ENCODE measurements around the gene PDPK1.
"Not testable (repeated sequence)": the region's sequence is repeated elsewhere in the genome, so short reads cannot be mapped to it uniquely, and the experiment has no call there.

Gene PDPK1

GRCh38 chr16:2550283-2550878 is 12.6 kb downstream of the PDPK1 start:
- not testable (repeated sequence) for DNase-seq

DNA sequence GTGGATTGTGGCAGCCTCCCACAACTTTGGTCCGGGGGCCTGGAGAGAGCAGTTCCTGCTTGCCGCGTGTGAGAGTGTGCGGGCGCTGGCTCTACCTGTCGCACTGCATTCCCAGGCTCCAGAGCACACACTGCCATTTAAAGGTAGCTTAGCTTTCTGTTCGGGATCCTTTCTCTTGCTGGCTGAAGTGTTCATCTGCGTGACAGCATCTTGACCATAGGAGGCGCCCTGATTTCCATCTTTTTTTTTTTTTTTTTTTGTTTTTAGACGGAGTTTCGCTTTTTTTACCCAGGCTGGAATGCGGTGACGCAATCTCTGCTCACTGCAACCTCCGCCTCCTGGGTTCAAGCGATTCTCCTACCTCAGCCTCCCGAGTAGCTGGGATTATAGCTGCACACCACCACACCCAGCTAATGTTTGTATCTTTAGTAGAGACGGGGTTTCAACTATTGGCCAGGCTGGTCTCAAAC is 13.6 kb downstream of the PDPK1 start:
- not testable (repeated sequence) for DNase-seq

DNA sequence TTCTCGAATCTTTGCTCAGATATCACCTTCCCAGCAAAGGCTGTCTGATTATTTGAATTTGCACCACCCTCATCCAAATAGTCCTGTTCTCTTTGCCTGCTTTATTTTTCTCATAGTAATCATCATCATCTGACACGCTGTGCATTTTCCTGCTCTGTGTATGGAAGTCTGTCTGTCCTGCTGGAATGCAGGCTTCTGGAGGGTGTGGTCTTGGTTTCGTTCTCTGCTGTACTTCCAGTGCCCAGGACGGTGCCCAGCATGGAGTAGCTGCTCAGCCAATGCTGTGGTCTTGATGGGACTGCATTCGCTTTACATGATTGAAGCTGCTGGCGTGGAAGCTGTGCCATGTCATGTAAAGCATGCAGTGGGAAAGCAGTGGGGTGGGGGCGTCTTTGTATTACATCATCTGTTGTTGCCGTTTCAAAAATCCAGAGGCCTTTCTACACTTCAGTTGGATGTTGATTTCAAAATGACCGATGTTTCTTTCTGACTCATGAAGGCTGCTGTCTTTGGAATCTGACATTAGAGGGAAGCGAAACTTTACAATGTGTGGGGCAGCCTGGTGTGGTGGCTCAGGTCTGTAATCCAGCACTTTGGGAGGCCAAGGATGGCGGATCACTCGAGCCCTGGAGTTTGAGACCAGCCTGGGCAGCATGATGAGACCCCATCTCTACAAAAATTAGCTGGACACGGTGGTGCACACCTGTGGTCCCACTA is 17.0 kb downstream of the PDPK1 start:
- not testable (repeated sequence) for DNase-seq

- DNase-seq = not testable (repeated sequence)
Measured at GRCh38 chr16:2557150-2557549, 19.3 kb downstream of the PDPK1 start.

GRCh38 chr16:2560131-2560797 is 22.4 kb downstream of the PDPK1 start:
- not testable (repeated sequence) for DNase-seq

DNA sequence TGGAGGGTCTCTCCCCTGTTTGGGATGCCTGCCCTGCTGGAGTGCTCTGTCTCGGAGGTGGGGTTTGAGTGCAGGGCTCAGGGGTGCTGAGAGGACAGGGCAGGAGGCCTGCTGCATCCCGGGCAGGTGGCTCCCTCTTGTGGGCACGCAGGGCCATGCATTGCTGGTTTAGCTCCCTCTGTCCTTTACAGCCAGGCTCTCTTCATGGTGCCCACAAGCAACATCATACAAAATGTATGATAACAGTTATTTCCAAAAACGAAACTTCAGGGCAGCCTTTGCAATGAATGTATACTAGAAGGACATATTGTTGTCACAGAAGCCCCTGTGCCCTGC is 22.9 kb downstream of the PDPK1 start:
- not testable (repeated sequence) for DNase-seq

- DNase-seq = not testable (repeated sequence)
Measured at GRCh38 chr16:2567506-2567905, 29.7 kb downstream of the PDPK1 start.

DNA sequence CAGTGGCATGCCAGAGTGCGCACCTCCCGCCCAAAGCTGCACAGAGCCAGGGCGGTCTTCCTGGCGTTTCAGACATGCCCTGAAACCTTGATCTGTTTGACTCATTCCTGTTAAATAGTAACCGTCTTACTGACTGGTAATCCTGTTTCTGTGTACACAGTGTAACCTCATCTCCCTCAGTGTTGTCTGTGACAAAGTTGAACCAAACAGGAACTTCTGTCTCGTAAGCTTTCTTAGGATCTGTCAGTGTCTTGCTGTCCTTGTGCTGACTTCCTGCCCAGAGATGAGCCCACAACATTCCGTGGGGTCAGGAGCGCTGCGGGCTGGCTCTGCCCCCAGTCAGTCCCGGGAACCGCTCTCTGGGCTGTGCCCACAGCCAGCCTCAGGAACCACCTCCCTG is 30.8 kb downstream of the PDPK1 start:
- not testable (repeated sequence) for DNase-seq

DNA sequence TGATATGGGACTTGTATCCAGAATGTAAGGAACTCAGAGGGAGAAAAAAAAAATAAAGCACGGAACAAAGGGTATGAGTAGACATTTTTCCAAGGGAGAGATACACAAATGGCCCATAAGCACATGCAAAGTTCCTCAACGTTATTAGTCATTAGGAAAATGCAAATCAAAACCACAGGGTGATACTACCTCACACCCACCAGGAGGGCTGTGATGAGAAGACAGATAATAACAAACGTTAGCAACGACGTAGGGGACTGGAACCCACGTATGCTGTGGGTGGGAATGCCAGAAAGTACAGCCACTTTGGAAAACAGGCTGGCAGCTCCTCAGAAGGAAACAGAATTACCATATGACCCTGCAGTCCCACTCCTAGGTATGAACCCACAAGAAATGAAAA is 34.9 kb downstream of the PDPK1 start:
- DNase-seq = not testable (repeated sequence)

DNA sequence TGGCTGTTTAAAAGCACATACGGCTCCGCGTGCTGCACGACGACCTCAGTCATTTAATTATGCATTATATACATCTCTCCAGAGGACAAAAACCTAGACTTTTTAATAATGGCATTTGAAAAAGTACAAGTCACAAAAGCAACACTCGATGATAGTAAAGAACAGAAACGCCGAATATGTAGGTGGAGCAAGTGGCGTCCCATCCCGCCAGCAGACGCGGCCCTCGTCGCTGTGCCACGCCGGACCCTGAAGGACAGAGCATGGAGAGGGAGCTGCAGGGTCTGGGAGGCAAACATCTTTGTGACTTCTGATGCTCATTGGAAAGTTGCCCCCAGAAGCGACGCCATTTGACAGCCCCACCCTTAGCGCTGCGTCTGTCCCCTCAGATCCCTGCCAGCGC is 38.0 kb downstream of the PDPK1 start:
- not testable (repeated sequence) for DNase-seq

GRCh38 chr16:2577044-2577443 is 39.2 kb downstream of the PDPK1 start:
- not testable (repeated sequence) for DNase-seq

GRCh38 chr16:2578905-2579304 is 41.1 kb downstream of the PDPK1 start:
- DNase-seq = not testable (repeated sequence)

GRCh38 chr16:2580143-2580542 is 42.3 kb downstream of the PDPK1 start:
- DNase-seq = not testable (repeated sequence)

DNA sequence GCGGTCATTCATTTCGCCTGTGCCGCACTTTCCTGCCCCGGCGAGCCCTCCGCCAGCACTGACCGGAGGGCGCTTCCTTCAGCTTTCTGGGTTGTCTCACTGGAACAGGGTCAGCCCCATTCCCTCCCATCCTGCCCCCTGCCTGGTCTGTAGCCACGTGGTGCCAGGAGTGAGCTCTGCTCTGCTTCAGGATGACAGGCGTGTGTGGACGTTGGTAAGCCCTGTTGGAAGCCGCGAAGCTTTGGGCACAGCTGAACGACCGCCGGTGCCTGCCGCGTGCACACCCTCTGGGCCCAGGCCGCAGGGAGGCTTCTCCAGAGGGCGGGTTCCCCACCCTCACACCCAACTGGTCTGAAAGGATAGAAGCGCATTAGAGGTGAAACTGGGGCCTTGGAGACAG is 43.0 kb downstream of the PDPK1 start:
- DNase-seq = not testable (repeated sequence)

- no peak for DNase-seq
Measured at GRCh38 chr16:2584729-2585650, 47.2 kb downstream of the PDPK1 start.

- DNase-seq = no peak
Measured at GRCh38 chr16:2585651-2586081, 47.8 kb downstream of the PDPK1 start.

DNA sequence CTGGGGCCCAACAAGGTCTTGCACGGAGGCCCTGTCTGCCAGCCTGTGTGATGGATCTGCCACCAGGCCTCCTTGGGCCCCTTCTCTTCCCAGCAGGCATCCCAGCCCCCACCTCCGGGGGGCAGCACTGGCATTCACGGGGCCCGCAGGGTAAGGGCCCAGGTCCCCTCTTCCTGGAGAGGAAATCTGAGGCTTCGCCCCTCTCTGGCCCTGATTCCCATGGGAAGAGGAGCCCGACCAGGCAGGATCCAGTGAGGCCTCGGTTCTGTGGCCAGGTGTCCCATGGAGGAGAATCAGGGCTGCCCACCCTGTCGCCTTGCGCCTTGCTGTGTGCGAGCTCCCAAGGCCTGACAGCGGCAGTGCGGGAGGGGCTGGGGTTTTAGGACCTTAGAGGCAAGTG is 48.4 kb downstream of the PDPK1 start:
- no peak for DNase-seq

DNA sequence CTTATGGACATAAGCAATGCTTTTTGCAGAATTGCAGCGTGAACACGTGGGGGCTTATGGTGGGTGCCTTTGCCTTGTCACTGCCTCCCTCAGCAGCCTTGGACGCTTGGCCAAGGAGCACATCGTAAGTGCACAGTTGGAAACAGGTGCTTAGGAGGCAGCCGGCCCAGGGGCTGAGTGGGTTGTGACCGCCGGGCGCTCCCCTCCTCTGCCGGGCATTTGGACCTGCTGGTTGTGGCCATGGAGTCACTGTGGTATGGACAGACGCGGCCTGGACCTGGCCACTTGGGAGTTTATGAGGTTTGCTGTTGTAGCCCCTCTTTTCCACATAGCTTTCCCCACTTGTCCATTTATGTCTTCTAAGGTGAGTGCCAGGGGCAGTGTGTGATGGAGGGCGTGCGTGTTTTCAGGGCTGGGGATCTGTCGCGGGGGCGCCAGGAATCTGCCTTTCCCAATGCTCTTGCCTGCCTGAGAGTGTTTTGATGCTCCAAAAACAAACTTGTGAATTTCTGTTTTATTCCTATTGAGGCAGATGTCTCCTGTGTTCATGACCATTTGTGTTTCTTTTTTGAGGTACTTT is 49.2 kb downstream of the PDPK1 start:
- DNase-seq = no peak

DNA sequence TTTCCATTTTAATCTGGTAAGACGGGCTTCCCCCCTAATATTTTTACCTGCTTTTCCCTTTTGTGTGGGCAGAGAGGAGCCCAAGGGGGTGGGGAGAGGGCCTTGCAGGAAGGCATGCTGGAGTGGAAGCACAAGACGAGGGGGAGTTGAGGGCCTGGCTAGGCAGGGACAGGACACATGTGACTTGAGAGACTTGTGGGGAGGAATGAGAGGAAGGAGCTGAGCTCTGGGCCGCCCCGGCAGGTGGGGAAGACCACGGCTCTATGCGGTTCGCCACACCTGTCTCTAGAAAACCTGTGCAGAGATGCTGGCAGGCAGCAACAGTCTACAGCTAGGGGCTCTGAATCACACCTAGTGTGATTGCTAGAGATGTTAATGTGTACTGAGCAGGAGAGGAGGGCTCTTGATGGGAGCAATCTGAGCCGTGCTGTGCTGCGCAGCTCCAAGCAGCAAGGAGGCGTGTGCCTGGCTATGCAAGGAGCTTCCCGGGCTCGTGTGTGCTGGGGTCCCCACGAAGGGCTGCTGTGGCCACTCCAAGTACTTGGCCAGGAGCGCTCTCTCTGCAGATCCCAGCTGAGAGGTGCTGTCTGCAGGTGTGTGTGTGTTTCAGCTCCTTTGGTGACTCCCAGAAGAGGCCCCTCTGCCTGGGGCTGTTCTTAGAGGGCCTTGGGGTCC is 50.2 kb downstream of the PDPK1 start:
- no peak for DNase-seq

GRCh38 chr16:2591476-2592240 is 53.8 kb downstream of the PDPK1 start:
- no peak for DNase-seq

DNA sequence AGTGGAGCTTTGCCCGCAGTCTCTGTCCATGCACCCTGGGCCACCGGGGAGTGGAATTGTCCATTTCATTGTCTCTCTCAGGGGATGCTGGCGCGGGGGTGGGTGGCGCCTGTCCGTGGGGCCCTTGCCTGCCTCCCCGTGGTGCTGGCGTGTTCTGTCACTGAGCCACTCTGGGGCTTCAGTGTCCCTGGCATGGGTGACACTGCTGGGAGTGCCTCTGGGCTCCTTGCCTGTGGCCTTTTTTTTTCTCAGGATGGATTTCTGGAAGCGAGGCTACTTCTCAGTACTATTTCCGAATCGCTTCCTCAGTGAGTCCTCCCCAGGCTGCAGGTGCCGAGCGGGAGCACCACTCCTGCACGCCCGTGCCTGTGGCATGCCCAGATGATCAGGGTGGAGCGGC is 55.0 kb downstream of the PDPK1 start:
- no peak for DNase-seq
